Stimulated activated CD4-positive, alpha-beta T cell treated with anti-CD3 and anti-CD28 coated beads, Interleukin-2, amount 100 ng/mL, for 4 hours (primary cell): ENCODE results near the gene SPATA32.

ENCODE experiments used
- DNase-seq: peaks from one replicate; pipeline ENCODE4 v3.0.0-alpha.2; 2020; ENCODE audit warnings: low read depth

Gene SPATA32

GRCh38 chr17:45293413-45294211, 31.7 kb upstream of the SPATA32 start:
- DNase-seq = no peak

- DNase-seq = no peak
These were observed 31.0 kb upstream of the SPATA32 start for GRCh38 chr17:45292696-45293412.

GRCh38 chr17:45291171-45291805, 29.4 kb upstream of the SPATA32 start:
- DNase-seq = no peak

- no peak for DNase-seq
These were observed 28.4 kb upstream of the SPATA32 start for GRCh38 chr17:45290269-45290765.

GRCh38 chr17:45289301-45290268, 27.7 kb upstream of the SPATA32 start:
- no peak for DNase-seq

- no peak for DNase-seq
These were observed 26.9 kb upstream of the SPATA32 start for GRCh38 chr17:45288825-45289224.

- no peak for DNase-seq
These were observed 25.9 kb upstream of the SPATA32 start for GRCh38 chr17:45287526-45288500.

GRCh38 chr17:45286286-45286685, 24.4 kb upstream of the SPATA32 start:
- no peak for DNase-seq

- DNase-seq = peak; percentile 41
These were observed 22.6 kb upstream of the SPATA32 start for GRCh38 chr17:45284176-45285140.

GRCh38 chr17:45283711-45284110, 21.8 kb upstream of the SPATA32 start:
- DNase-seq = no peak

- DNase-seq = no peak
These were observed 21.1 kb upstream of the SPATA32 start for GRCh38 chr17:45282683-45283644.

GRCh38 chr17:45279898-45280297, 18.0 kb upstream of the SPATA32 start:
- no peak for DNase-seq

- DNase-seq = no peak
These were observed 16.1 kb upstream of the SPATA32 start for GRCh38 chr17:45277992-45278391.

- DNase-seq = peak; percentile 86
These were observed 15.4 kb upstream of the SPATA32 start for GRCh38 chr17:45277216-45277849.

GRCh38 chr17:45276031-45276430, 14.1 kb upstream of the SPATA32 start:
- no peak for DNase-seq

GRCh38 chr17:45274033-45274432, 12.1 kb upstream of the SPATA32 start:
- DNase-seq = no peak

- no peak for DNase-seq
These were observed 11.7 kb upstream of the SPATA32 start for GRCh38 chr17:45273551-45273957.
